Measurements from ENCODE around the gene MYO5B.

MYO5B gene

DNA sequence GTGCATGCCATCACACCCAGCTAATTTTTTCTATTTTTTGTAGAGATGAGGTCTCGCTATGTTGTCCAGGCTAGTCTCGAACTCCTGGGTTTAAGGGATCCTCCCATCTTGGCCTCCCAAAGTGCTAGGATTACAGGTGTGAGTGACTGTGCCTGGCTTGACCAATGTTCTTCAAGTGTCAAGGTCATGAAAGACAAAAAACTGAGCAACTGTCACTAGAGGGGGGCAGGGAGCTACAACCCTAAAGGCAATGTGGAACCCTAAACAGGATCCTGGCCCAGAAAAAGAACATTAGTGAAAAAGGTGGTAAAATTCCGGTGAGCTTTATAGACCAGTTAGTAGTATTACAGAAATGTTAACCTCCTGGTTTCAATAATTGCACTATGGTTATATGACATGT is 7.3 kb downstream of the MYO5B start:
- DNase-seq, result no peak

DNA sequence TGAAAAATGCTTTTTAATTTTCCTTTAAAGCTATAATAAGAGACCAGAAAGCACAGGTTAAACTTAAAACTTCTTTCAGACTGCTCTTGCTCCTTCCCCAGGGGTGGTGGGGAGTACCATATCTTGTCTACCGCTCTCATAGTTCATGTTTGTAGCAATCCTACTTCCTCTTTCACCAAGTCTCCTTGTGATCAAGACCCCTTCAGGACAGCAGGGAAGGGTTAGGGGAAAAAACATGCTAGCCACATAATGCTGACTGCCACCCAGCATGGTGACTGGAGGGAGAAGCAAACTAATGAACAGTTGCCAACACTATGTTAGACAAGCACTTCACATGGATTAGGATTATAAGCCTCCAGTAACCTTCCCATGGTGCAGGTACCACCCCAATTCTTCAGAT is 8.6 kb downstream of the MYO5B start:
- DNase-seq, result no peak

DNA sequence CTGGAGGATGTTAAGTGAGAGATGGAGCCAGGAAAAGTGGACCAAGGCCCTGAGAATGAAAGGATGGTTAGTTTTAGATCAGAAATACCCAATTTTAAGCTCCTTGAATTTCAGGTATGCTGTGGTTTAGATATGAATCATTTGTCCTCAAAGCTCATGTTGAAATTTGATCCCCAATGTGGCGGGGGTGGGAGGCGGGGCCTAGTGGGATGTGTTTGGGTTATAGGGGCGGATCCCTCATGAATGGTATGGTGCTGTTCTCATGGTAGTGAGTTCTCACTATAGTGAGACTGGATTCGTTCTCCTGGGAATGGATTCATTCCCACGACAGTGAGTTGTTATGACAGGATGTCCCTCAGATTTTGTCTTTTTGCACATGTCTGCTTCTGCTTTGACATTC is 11.4 kb downstream of the MYO5B start:
- DNase-seq, result no peak

DNA sequence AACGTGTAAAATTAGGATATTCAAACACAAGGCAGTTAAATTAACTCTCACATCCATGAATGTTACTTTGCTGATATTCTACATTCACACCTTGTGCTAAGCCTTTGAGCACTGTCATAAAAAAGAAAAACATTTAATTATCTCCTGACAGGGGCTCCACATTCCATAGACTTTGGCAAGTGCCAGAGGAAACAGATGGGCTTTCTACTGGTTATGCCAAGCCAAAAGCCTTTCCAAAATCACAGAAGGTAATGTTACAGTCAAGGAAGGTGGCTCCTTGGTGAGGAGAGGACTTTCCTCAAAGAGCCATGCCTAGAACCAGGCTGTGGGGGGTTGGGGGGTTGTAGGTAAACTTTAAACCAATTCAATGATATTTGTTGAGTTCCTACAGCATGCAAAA is 12.4 kb downstream of the MYO5B start:
- no peak for DNase-seq

DNA sequence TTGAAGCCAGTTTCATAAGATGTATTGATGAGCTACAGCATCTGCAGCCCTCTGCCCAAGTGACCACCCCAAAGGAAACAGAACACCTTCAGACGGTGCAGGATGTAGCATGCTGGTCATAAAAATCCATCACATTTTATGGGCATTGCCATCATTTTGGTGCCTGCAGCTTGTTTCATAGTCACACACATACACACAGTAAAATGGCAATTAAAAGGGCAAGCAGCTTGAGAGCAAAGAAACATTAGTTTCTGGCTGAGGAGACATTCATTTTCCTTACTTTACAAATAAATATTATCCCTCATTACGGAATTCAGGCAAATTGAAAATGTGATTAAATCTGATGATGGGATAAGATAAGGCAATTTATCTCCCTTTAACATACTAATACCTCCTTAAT is 13.4 kb downstream of the MYO5B start:
- DNase-seq, result no peak

DNA sequence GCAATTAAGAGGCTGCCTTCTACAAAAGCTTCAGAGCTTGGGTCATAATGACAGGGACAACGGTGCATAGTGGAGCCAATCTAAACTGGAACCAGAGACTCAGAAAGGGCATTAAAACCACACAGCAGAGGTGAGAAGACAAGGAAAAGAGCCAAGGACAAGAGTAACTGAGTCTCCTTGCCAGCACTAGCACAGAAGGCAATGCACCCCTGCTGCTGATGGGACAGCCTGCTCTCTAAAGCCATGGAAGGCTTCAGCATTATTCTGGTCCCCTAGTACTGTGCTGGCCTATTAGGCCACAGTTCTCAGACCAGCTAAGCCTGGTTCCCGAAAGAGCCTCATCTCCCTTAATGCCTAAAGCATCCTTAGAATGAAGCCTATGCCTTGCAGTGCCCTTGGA is 15.5 kb downstream of the MYO5B start:
- DNase-seq, result no peak

DNA sequence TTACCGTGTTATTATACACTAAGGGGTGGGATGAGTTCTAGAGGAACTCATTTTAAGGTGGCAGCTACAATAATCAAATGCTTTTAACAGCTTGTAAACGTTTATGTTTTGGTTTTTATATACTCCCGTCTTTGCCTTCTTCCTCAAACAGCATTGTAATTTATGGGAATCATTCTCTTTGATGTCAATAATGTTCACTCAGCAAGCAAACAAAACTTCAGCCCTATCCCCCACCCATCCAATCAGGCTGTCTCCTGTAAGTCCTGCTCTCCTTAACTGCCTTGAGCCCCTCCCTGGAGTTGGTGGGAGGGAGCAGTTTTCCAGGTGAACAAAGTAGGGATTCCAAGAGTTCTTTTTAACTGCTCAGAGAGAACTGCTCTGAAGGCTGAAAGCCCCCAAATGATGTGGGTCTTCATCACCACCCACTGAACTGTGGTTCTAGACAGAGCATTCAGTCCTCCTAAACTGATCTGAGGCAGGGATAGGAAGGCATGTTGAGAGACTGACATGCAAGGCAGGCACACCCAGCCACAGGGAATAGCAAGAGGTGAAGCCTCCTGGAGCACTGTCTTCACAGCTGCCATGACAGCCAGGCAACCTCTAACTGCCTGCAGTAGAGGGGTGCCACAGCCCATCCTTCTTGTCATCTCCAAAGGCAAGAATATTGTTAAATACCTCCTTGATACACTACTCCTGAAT is 17.5 kb downstream of the MYO5B start:
- no peak for DNase-seq

DNA sequence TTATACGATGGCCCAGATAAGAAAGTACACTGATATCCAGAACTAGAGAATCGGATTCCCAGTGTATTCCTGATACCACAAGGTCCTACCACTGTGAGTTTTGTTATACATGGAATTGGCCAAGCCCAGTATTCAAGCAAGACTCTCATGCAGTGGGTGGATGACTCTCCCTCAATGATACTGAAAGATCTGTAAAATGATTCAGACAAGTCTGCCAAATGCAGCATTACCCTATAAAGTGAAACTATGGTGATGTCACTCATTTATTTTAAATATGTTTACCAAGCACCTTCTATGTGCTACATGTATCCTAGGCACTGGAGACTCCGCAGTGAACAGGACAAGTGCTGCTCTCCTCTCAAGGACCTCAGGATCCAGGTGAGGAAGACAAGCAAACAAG is 22.6 kb downstream of the MYO5B start:
- no peak for DNase-seq

DNA sequence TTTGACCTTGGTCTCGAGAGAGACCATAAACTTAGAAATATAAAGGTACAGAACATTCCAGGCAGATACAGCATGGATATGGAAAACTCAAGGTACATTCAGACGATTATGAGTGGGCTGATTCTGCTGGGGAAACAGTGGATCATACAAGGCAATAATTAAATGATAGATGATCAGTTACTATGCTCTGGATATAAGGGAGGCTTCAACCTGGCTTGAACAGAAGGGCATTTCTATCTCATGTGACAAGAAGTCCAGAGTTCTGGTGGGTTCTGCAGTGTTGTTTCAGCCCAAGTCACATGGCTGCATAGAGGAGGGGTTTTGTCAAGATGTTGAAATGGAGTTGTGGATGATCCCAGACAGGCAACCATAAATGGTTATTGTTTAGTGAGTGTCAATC is 23.5 kb downstream of the MYO5B start:
- DNase-seq, result no peak

DNA sequence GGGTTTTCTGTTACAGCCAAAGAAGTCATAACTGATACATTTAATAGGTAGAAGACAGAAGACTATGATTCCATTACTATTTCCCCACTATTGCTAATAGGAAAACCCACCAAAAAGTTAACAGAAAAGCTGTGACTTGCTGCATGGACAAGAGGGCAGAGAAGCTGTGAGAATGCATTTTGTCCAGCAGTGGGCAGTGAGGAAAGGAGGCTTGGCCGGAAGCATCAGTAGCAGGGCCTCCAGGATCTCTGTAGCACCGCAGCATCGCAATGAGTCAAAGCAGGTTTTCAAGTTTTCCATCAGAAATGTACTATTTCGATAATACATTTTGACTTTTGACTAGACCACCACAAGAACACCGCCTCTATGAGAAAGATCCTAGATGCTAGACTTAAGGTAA is 24.9 kb downstream of the MYO5B start:
- no peak for DNase-seq

DNA sequence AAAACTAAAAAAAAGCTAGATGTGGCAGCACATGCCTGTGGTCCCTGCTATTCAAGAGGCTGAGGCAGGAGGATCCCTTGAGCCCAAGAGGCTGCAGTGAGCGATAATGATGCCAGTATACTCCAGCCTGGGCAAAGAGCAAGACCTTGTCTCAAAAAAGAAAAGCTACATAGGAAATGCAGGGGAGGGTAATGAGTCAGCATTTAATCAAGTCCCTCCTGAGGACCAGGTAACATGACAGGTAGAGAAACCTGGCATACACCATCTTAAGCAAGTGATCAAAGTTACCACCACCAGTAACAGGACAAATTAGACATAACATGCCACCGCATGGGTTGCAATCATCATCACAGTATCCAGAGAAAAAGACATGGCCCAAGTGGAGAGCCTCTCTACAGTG is 25.8 kb downstream of the MYO5B start:
- no peak for DNase-seq

DNA sequence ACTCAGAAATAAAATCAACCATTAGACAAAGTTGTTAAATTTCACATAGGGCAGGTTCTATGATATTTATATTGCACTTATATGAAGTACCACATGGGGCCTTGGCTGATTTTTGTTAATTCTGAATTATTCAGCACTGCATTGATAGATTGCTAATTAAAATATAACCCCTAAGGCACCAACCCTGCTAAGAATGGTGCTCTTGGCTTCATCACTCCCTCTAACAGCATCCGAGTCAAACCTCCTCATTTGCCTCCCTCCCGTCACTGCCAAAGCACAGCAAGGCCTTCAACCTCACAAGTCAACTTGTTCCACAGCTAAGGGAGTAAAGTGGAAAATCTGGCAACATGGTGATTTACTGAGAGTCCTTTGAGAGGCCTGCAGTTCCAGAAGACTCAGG is 27.0 kb downstream of the MYO5B start:
- no peak for DNase-seq

DNA sequence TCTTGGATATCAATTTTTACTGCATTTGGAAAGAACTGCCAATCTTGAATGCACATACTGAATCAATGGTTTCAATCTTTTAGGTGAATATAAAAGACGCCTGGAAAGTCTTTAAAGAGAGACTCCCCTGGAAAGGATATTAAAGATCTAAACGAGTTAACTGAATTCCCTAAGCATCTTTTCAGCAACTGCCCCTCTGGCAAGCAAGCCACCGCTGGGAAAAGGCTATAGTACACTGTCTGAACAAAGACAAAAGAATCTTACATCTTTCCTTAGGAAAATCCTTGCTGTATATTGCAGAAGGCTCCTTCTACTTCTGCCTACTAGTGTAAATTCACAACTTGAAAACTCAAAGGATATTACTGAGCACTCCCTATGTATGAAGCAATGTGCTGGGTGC is 28.0 kb downstream of the MYO5B start:
- no peak for DNase-seq

DNA sequence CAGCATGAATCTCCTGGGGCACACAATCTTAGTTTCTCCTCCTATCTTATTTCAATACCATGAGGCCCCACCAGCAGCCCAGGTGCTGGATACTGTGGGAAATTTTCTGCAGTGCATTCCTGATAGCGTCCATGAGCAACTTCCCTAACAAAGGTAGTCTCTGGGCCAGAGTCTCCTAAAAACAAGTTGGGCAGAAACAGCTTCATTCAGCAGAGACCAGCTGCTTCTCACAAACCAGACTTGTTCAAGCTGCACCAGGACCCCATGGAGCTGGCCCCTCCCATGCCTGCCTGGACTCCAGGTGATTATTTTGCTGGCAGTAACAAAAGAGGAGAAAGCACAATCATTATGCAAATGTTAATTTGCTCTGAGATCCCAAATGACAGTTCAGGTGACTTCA is 31.4 kb downstream of the MYO5B start:
- DNase-seq, result no peak

DNA sequence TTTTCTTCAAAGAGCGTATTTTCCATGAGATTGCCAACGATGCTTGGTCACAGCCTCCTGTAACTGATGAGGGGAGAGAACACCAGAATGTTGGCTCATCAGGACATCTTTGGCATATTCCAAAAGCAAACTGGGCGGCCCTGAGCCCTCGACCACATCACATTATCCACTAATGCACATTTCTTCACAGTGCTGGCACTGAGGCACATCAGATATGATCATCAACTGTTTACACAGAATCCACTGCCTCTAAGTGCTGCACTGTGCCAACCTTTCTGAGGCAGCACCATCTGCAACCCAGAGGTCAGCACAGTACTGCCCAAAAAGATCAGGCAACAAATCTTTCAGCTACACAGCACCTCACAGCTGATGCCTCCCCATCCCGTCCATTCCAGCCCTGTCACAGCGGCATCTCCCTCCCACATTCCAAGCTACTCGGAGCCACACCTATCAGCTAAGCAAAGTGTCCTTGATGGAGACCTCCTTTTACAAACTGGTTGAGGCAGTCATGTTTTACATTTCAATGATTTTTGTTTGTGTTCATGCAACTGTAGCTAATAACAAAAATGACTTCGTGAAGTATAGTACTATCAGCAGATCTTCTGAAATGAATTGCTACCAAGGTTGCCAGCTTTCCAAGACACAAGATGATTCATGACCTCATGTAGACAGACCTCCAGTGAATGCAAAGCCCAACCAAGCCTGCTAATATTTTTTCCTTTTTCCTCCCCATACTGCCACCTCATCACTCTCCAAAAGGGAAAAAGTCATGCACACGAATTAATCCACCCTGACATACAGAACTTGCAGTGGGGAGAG is 32.3 kb downstream of the MYO5B start:
- no peak for DNase-seq

DNA sequence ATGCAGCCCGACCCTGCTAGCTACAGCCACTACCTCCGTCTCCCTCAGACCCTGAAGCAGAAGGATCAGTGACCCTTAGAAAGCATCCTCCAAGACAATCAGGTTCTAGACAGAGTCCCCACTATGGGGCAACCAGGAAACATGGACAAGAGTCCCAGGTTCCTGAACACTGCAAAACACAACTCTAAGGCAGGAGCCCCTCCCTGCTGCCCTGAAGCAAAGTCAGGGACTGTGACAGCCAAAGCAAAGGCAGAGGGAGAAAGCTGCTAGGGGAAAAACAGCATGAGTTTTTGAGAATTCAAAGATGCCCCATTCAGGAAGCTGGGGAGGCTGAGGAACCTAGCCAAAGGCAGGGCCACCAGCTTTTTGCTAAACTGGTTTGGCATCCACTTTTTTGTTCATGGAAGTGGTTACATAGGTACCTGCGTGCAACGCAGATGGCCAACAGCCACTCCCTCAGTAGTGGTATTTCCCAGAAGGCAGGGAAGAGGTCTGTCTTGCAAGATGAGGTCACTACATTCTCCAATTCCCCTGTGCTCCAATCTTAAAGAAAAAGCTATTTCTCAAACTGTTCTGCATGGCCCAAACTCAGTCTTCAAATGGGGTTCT is 33.2 kb downstream of the MYO5B start:
- no peak for DNase-seq

DNA sequence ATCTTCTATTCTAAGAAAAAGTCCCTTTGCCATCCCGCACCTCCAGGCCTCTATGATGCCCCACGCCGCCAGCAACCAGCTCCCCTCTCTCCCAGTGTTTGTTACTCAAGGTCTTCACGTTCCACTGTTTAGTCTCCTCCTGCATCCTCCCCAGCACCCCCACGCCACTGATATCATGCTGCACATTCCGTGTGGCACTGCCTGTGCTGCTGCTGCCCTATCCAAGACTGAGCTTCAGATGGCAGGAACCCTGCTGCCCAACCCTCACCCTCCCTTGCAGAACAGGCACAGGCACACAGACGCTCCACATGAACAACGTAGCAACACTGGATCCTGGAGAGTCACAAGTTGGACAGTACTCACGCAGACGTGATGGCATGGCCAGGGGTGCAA is 35.3 kb downstream of the MYO5B start:
- DNase-seq, result no peak

DNA sequence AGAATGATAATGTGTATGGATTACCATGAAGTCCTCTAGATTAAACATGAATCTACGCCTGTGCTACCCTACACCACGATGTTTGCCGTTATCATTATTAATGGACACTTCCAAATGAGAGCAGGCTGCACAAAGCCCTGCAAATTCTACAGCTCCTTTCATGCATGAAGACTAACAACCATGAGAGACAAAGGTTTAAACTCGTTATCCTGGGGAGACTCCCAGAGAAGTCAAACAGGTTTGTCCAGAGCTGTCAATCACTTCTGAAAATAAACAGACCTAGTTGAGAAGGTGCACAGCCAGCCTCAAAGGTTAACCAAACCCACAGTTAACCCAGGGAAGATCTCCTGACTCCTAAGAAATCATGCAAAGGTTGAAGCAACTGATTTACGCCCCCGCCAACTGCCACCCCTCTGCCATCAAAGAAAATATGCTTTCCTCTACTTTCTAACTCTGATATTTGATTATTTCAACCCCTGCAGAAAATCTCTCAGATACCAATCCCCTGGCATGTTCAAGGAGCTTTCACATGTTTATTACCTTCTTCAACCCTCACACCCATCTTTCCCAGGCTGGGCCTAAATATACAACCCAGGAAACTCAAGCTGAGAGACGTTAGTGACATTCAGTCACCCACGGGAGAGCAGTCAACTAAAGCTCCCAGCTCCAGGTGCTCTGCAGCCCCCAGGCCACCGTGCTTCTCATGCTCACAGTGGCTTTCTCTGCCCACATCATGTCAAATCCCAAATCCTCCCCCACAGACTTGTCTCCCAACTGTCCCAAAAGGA is 35.9 kb downstream of the MYO5B start:
- no peak for DNase-seq

DNA sequence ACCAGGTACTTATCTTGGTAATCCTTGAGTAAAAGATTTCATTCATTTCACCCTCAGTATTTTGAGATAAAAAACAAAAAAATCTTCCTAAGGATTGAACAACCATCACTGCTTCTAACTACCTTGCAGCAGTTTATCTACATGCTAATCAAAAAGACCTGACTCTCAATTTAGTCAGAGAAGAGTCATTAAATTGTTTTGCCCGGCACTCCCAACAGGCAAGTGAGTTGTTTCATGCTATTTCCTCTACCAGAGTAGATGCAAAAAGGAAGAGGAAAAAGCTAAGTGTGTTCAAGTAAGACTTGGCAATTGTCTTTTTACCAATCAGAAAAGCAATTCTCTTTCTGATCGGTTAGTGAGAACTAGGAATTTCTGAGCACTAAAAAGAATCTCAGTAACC is 39.5 kb downstream of the MYO5B start:
- no peak for DNase-seq

DNA sequence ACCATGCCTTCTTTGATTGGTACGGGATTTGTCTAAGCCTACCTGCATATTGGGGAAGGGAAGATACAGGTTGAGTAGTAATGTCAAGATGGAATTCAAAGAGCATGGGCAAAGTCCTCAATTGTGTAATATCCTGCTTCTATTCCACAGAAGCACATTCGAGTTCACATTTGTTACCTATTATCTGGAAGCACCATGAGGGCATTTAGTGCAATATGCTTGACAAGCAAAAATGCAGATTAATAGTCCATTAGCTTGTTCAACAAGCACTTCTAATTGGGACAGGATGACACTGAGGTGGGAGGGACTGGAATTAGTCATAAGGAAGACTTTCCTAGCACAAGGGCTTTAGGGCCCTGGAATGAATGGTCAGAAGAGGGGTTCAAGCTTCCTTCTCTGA is 40.5 kb downstream of the MYO5B start:
- DNase-seq, result no peak

DNA sequence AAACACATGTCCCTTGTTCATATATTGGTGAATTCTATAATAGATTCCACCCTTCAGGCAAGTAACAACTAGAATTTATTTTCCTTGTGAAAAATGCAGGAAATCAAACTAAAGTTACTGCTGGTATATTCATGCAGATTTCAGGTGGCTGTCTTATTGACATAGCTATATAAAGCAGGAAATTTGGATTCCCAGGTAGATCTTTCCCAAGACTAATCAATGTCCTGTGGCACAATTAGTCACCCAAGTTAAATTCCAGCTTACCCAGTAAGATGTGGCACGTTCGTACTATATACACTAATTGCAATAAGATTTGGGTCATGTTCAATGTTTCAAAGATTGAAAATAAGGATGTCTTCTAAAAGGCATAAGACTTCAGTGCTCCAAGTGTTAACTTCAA is 42.0 kb downstream of the MYO5B start:
- DNase-seq, result no peak

DNA sequence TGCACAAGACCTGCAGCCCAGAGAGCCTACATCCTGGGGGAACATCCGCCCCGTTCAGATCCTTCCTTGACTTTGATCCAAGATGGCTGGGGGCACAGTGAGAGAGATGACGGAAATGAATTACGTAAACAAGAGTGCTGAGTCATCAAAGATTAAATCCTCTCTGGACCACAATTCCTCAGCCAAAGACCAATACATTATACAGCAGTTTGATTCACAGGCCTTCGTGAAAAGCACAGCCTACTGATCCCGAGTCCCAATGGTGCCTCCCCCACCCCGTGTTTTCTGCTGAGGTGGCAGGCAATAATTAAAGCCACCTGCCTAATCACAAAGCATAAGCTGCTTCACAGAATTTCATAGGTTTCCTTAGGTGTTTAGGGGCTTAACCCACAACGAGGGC is 43.0 kb downstream of the MYO5B start:
- DNase-seq, result no peak

DNA sequence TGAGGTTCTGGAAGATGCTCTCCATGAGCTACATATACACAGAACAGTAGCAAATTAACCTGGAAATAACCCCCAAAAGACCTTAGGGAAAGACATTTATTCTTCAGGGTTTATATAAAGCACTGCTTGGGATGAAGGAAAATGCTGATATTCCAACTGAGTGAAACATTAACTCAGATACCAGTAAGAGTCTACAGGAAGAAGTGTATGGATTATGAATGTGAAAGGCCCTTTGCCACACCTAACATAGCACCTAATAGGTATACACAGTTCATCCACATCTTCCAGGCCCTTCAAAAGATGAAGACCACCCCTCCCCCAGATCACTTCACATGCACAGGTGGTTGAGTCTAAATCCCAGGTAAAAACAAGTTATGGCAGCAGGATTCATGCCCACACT is 50.4 kb downstream of the MYO5B start:
- DNase-seq, result no peak

DNA sequence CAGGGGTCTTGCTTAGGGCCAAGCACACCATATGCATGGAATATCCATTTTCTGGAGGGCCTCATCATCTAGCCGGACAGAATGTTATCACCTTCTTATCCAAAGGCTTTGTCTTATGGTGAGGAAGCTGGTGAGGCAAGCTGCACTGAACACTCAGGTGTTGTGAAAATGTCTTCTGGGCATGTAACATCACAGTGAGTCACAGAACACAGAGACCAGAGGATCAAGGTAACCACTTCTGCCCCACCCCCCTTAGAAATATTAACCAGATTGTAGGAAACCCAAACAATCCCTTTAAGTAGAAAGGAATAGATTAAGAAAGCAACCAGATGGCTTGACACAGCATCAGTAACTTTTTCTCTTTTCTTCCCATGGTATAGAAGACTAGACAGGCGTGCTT is 51.1 kb downstream of the MYO5B start:
- DNase-seq, result no peak

All from stimulated activated naive CD4-positive, alpha-beta T cell (primary cell).